HepG2 (cell line): Measurements from ENCODE around the gene RPL36AL. TPM values are rescaled to one million over a fixed set of nuclear protein-coding genes. Genes with fewer than 3 reads are reported as not detected.

Source experiments
- BCL6 ChIP-seq: IDR thresholded peaks from 2 replicates; pipeline ENCODE4 v1.6.1; 2016; ENCODE audit warnings: missing genetic modification reagents, missing compliant biosample characterization
- ESRRA ChIP-seq: sonication (generic); formaldehyde crosslinking; IDR thresholded peaks from 2 replicates; pipeline ENCODE4 v1.5.1; 2020; ENCODE audit warnings: mild to moderate bottlenecking, low read depth, missing genetic modification reagents
- IKZF4 ChIP-seq: sonication (generic); formaldehyde crosslinking; IDR thresholded peaks from 2 replicates; pipeline ENCODE4 v1.5.1; 2020; ENCODE audit warnings: borderline replicate concordance, mild to moderate bottlenecking, low read depth, missing genetic modification reagents; ENCODE audit errors: not compliant biosample characterization
- TEF ChIP-seq: sonication (generic); formaldehyde crosslinking; IDR thresholded peaks from 2 replicates; pipeline ENCODE4 v1.5.0; 2020; ENCODE audit warnings: missing genetic modification reagents
- USF2 ChIP-seq, 2 experiments: sonication (generic) in 1 of 2; formaldehyde crosslinking in 1 of 2; IDR thresholded peaks; 2 replicates each; pipeline versions ENCODE4 v1.5.1 to v1.6.1; 2011 to 2020; ENCODE audit warnings: borderline replicate concordance in 1 of 2, low read depth in 1 of 2, low read length in 1 of 2, mild to moderate bottlenecking in 1 of 2, missing genetic modification reagents in 1 of 2, moderate library complexity in 1 of 2
- ZBTB14 ChIP-seq: sonication (generic); formaldehyde crosslinking; IDR thresholded peaks from 2 replicates; pipeline ENCODE4 v1.4.0; 2020; ENCODE audit warnings: missing genetic modification reagents
- ZFP37 ChIP-seq: sonication (generic); formaldehyde crosslinking; IDR thresholded peaks from 2 replicates; pipeline ENCODE4 v1.4.0; 2020; ENCODE audit warnings: missing genetic modification reagents, borderline replicate concordance
- ZNF543 ChIP-seq: sonication (generic); formaldehyde crosslinking; IDR thresholded peaks from 2 replicates; pipeline ENCODE4 v1.4.0; 2020; ENCODE audit warnings: mild to moderate bottlenecking, missing genetic modification reagents
- polyA plus RNA-seq, 8 experiments: library from polyadenylated mRNA; depleted of rRNA in 3 of 8; stranded (reverse) in 7 of 8; unstranded in 1 of 8; fragments of >200 nt; fragmentation: Illumina TruSeq in 4 of 8; extraction: Trizol in 4 of 8; gene quantifications; 2 replicates each; pipeline versions ENCODE4 v1.2.1 to v1.2.3, GENCODE V29; 2011 to 2016; ENCODE audit warnings: low read depth in 4 of 8, missing spikeins in 1 of 8, mixed read lengths in 1 of 8; ENCODE audit not compliant: insufficient read depth in 1 of 8
- total RNA-seq, 5 experiments: library from RNA; depleted of rRNA; stranded (reverse); fragments of >200 nt; fragmentation: Illumina TruSeq; extraction: Trizol; gene quantifications; 2 replicates each; pipeline ENCODE4 v1.2.3, GENCODE V29; 2016; ENCODE audit warnings: low read depth in 1 of 5
- TF ChIP-seq, protein P1 (sequence below): sonication (generic); formaldehyde crosslinking; IDR thresholded peaks from 2 replicates; pipeline ENCODE4 v1.4.0; 2020; ENCODE audit warnings: mild to moderate bottlenecking, missing genetic modification reagents
- TF ChIP-seq, protein P2 (sequence below): sonication (generic); formaldehyde crosslinking; conservative IDR thresholded peaks from 2 replicates; pipeline ENCODE4 v1.4.0; 2020; ENCODE audit warnings: mild to moderate bottlenecking, missing genetic modification reagents, moderate library complexity

Gene RPL36AL
- total and polyA plus RNA-seq, 2 of the 13 experiments (the other 11 are each of a cell fraction or from before 2014, with no cell fraction given) = 90.0 to 294 TPM

GRCh38 chr14:49585803-49586672 is 34.4 kb downstream of the RPL36AL start, which contains the start of gene RPS29 (continued):
- TF ChIP-seq USF2 (IDR thresholded peaks at IDR 0.05; ENCODE audit: low read depth, low read length) (no peak), USF2 (CRISPR knock-in tag; IDR thresholded peaks at IDR 0.05; ENCODE audit: borderline replicate concordance) (no peak), IKZF4 (CRISPR knock-in tag) (no peak), ESRRA (no peak), ZNF543 (no peak; the same call in 1 of the 2 replicates), ZBTB14 (peak; percentile 49; the same call in 1 of the 2 replicates), BCL6 (CRISPR knock-in tag) (no peak; the same call in 1 of the 2 replicates), ZFP37 (CRISPR knock-in tag) (no peak), TEF (0 out of 2 replicates have a peak, but pooled peaks have one; percentile 3)
- TF ChIP-seq, protein P1, sequence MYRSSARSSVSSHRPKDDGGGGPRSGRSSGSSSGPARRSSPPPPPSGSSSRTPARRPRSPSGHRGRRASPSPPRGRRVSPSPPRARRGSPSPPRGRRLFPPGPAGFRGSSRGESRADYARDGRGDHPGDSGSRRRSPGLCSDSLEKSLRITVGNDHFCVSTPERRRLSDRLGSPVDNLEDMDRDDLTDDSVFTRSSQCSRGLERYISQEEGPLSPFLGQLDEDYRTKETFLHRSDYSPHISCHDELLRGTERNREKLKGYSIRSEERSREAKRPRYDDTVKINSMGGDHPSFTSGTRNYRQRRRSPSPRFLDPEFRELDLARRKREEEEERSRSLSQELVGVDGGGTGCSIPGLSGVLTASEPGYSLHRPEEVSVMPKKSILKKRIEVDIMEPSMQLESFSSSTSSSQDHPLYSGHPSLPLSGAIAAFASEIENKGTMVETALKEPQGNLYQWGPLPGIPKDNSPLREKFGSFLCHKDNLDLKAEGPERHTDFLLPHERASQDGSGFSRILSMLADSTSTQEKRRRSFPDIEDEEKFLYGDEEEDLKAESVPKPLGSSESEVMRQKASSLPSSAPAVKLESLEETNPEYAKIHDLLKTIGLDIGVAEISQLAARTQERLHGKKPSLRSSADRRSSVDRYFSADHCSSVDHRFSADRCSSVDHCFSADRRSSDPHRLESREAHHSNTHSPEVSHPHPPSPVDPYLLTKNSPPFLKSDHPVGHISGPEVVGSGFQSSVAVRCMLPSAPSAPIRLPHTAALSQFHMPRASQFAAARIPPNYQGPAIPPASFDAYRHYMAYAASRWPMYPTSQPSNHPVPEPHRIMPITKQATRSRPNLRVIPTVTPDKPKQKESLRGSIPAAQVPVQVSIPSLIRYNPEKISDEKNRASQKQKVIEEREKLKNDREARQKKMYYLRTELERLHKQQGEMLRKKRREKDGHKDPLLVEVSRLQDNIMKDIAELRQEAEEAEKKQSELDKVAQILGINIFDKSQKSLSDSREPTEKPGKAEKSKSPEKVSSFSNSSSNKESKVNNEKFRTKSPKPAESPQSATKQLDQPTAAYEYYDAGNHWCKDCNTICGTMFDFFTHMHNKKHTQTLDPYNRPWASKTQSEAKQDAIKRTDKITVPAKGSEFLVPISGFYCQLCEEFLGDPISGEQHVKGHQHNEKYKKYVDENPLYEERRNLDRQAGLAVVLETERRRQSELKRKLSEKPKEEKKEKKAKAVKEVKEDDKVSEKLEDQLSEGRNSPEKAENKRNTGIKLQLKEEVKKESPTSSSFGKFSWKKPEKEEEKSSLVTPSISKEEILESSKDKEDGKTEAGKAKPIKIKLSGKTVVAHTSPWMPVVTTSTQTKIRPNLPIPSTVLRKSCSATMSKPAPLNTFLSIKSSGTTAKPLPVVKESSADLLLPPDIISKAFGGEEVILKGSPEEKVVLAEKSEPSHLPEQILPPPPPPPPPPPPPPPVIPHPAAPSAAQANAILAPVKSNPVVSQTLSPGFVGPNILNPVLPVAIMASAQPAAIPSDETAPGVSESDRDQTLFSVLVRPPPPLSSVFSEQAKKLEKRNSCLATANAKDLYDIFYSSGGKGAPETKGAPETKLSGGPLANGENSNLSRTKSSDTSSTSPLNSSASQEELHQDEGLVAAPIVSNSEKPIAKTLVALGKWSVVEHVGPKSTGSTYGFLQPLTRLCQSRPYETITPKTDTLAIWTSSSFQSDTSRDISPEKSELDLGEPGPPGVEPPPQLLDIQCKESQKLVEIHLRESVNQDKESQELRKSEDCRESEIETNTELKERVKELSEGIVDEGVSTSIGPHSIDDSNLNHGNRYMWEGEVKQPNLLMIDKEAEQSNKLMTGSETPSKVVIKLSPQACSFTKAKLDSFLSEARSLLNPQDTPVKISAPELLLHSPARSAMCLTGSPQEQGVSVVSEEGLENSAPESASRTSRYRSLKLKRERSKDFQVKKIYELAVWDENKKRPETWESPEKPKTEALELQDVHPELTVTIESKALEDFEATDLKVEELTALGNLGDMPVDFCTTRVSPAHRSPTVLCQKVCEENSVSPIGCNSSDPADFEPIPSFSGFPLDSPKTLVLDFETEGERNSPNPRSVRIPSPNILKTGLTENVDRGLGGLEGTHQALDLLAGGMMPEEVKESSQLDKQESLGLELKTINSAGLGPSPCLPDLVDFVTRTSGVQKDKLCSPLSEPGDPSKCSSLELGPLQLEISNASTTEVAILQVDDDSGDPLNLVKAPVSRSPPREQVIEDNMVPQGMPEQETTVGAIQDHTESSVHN (CRISPR knock-in tag) = no peak
- TF ChIP-seq, protein P2, sequence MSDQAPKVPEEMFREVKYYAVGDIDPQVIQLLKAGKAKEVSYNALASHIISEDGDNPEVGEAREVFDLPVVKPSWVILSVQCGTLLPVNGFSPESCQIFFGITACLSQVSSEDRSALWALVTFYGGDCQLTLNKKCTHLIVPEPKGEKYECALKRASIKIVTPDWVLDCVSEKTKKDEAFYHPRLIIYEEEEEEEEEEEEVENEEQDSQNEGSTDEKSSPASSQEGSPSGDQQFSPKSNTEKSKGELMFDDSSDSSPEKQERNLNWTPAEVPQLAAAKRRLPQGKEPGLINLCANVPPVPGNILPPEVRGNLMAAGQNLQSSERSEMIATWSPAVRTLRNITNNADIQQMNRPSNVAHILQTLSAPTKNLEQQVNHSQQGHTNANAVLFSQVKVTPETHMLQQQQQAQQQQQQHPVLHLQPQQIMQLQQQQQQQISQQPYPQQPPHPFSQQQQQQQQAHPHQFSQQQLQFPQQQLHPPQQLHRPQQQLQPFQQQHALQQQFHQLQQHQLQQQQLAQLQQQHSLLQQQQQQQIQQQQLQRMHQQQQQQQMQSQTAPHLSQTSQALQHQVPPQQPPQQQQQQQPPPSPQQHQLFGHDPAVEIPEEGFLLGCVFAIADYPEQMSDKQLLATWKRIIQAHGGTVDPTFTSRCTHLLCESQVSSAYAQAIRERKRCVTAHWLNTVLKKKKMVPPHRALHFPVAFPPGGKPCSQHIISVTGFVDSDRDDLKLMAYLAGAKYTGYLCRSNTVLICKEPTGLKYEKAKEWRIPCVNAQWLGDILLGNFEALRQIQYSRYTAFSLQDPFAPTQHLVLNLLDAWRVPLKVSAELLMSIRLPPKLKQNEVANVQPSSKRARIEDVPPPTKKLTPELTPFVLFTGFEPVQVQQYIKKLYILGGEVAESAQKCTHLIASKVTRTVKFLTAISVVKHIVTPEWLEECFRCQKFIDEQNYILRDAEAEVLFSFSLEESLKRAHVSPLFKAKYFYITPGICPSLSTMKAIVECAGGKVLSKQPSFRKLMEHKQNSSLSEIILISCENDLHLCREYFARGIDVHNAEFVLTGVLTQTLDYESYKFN (CRISPR knock-in tag) = peak; percentile 43; the same call in 1 of the 2 replicates
